DND-41 (cell line): ENCODE measurements around the gene SUSD4.

Source experiments
- ATAC-seq: fragments of 200-7000 bp; cut with Tn5 transposase; 3 replicates; pipeline ENCODE4 v1.9.1; 2021; ENCODE audit warnings: low read depth; ENCODE audit not compliant: insufficient read depth
- DNase-seq: peaks from one replicate; pipeline ENCODE4 v3.0.0-alpha.2; 2020
- H2AFZ ChIP-seq: 2 replicates; pipeline ENCODE4 v1.6.0; 2012; ENCODE audit warnings: low read depth, low read length
- H3K27ac ChIP-seq: 2 replicates; pipeline ENCODE4 v1.5.1; 2012; ENCODE audit warnings: low read length, inconsistent platforms
- H3K27me3 ChIP-seq: fragments of 200-600 bp; sonication (generic); 2 replicates; pipeline ENCODE4 v1.6.0; 2012; ENCODE audit warnings: low read length, mild to moderate bottlenecking, inconsistent platforms; ENCODE audit not compliant: insufficient read depth, poor library complexity
- H3K36me3 ChIP-seq: 2 replicates; pipeline ENCODE4 v1.5.1; 2012; ENCODE audit warnings: low read length, inconsistent platforms; ENCODE audit not compliant: insufficient read depth
- H3K4me1 ChIP-seq: 2 replicates; pipeline ENCODE4 v1.5.1; 2012; ENCODE audit warnings: mild to moderate bottlenecking, low read length; ENCODE audit not compliant: insufficient read depth
- H3K4me2 ChIP-seq: 2 replicates; pipeline ENCODE4 v1.6.0; 2012; ENCODE audit warnings: mild to moderate bottlenecking, moderate library complexity, low read length, inconsistent platforms; ENCODE audit not compliant: insufficient read depth
- H3K4me3 ChIP-seq, 2 experiments: fragments of 200-600 bp in 1 of 2; shearing (Covaris generic) in 1 of 2; 2 replicates each; pipeline ENCODE4 v1.5.1; 2012 to 2016; ENCODE audit warnings: inconsistent platforms in 2 of 2, low read length in 2 of 2, mild to moderate bottlenecking in 2 of 2, low read depth in 1 of 2, moderate library complexity in 1 of 2
- H3K79me2 ChIP-seq: 2 replicates; pipeline ENCODE4 v1.6.0; 2012; ENCODE audit warnings: low read length, inconsistent platforms; ENCODE audit not compliant: insufficient read depth
- H3K9ac ChIP-seq: 2 replicates; pipeline ENCODE4 v1.6.0; 2012; ENCODE audit warnings: low read depth, mild to moderate bottlenecking, inconsistent platforms, low read length, moderate library complexity
- H3K9me3 ChIP-seq: 2 replicates; pipeline ENCODE4 v1.5.1; 2012; ENCODE audit warnings: low read length, moderate library complexity, mild to moderate bottlenecking, inconsistent platforms; ENCODE audit not compliant: insufficient read depth, severe bottlenecking
- H4K20me1 ChIP-seq: 2 replicates; pipeline ENCODE4 v1.6.0; 2012; ENCODE audit warnings: low read length; ENCODE audit not compliant: insufficient read depth
- EZH2 ChIP-seq: IDR thresholded peaks from 3 replicates; pipeline ENCODE4 v1.6.1; 2012; ENCODE audit warnings: borderline replicate concordance, low read depth, mild to moderate bottlenecking, moderate library complexity, low read length, inconsistent platforms; ENCODE audit not compliant: severe bottlenecking
- TF ChIP-seq, protein P1 (sequence below): IDR thresholded peaks from 2 replicates; pipeline ENCODE4 v1.5.1; 2012; ENCODE audit warnings: borderline replicate concordance, low read length, moderate library complexity, mild to moderate bottlenecking; ENCODE audit not compliant: poor library complexity, severe bottlenecking; ENCODE audit errors: extremely low read depth

SUSD4 gene

DNA sequence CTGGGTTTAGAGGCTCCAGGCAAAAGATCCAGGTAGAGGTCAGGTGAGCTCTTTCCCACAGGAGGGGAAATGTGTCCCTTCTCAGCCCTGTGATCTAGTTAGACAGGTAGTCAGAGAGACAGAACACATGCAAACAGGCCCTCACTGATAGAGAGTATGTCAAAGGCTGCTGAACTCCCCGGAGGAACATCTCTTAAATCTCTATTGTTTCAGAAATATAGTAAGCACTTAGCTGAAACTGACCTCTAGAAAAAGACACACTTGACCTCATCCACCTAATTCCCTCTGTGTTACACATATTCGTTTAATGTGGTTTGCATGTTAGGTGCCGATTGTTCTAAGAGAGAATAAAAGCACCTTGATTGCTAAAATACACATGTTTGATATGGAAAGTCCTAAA, 23.3 kb downstream of the SUSD4 start:
- no peaks in the 10 kb centered on the region for H3K79me2 ChIP-seq
- no peaks in the 10 kb centered on the region for H3K27me3 ChIP-seq
- no peaks in the 10 kb centered on the region for H3K9me3 ChIP-seq
- H4K20me1 ChIP-seq = no peaks in the 10 kb centered on the region
- H2AFZ ChIP-seq = no peak overlapping the region
- H3K27ac ChIP-seq = no peak overlapping the region
- no peak overlapping the region for H3K4me3 ChIP-seq
- no peak overlapping the region for H3K4me2 ChIP-seq
- no peaks in the 10 kb centered on the region for H3K4me1 ChIP-seq
- no peaks in the 10 kb centered on the region for H3K36me3 ChIP-seq
- DNase-seq (no peak), ATAC-seq (no peak)
- H3K9ac ChIP-seq = no peak overlapping the region
- TF ChIP-seq EZH2 = no peak
- TF ChIP-seq, protein P1, sequence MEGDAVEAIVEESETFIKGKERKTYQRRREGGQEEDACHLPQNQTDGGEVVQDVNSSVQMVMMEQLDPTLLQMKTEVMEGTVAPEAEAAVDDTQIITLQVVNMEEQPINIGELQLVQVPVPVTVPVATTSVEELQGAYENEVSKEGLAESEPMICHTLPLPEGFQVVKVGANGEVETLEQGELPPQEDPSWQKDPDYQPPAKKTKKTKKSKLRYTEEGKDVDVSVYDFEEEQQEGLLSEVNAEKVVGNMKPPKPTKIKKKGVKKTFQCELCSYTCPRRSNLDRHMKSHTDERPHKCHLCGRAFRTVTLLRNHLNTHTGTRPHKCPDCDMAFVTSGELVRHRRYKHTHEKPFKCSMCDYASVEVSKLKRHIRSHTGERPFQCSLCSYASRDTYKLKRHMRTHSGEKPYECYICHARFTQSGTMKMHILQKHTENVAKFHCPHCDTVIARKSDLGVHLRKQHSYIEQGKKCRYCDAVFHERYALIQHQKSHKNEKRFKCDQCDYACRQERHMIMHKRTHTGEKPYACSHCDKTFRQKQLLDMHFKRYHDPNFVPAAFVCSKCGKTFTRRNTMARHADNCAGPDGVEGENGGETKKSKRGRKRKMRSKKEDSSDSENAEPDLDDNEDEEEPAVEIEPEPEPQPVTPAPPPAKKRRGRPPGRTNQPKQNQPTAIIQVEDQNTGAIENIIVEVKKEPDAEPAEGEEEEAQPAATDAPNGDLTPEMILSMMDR = no peak

DNA sequence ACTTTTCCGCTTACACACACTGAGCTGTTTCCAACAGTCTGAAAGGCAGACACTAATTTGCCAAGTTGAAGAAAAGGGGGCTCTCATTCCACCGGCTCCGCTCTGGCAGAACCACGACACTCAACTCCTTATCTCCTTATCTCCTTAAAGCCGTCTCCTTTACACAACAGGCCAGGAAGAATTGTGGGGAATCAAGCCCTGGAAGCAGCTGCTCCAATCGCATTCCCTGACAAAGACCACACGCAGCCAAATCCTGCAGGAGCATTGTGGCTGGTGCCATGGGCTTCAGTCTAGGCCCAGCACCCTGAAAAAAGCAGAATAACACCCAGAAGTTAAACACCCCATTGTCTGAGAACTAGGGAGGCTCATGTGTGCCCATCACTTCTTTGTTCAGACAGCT, 24.1 kb downstream of the SUSD4 start:
- Histone ChIP-seq H4K20me1 (no peaks in the 10 kb centered on the region), H3K27me3 (no peaks in the 10 kb centered on the region), H3K9ac (no peak overlapping the region), H3K4me3 (no peak overlapping the region), H3K36me3 (no peaks in the 10 kb centered on the region), H2AFZ (no peak overlapping the region), H3K79me2 (no peaks in the 10 kb centered on the region), H3K4me2 (no peak overlapping the region), H3K27ac (no peak overlapping the region), H3K9me3 (no peaks in the 10 kb centered on the region), H3K4me1 (no peaks in the 10 kb centered on the region)
- no peak for DNase-seq
- no peak for ATAC-seq
- TF ChIP-seq EZH2 = no peak
- TF ChIP-seq, protein P1 = no peak

DNA sequence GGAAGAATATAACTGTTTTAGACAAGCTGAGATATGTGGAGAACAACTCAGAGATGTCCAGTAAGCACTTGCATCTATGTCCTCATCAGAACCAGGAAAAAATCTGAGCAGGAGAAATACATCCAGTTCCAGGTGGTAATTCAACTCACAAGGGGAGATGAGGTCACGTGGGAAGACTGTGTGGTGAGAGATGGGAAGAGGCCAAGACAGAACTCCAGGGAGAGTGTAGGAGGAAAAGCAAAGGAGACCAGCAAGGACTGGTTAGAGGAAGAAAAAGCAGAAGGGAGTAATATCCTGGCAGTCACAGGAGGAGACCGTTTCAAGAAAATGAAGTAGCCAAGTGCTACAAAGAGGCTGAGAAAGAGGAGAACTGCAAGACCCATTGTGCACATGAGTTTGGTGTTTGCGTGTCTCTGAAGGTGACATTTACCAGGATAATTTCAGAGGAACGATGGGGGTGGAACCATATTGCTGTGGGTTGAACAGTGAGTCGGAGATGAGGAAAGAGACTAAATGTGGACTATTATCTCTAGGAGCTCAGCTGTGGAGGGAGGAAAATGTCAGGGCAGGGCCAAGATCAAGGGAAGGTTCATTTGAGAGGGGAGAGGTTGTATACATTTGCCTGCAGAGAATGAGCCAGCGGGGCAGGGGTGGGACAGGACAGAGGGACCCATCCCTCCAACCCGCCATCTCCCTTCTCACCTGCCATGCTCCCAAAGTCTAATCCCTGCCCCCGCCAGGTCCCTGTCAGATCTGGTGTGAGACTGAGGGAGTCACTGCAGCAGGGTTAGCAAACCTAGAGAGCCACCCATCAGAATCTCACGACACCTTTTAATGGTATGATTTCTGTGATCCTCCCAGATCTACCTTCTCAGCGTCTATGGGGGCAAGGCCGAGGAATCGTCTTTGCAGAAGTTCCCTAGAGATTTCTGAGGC, 24.9 kb downstream of the SUSD4 start:
- Histone ChIP-seq H3K27me3 (no peaks in the 10 kb centered on the region), H3K4me3 (no peak overlapping the region), H3K36me3 (no peaks in the 10 kb centered on the region), H3K27ac (no peak overlapping the region), H2AFZ (no peak overlapping the region), H3K79me2 (no peaks in the 10 kb centered on the region), H3K9me3 (no peaks in the 10 kb centered on the region), H3K4me2 (no peak overlapping the region), H4K20me1 (no peaks in the 10 kb centered on the region), H3K4me1 (no peaks in the 10 kb centered on the region), H3K9ac (no peak overlapping the region)
- ATAC-seq = no peak
- no peak for DNase-seq
- TF ChIP-seq EZH2 = no peak
- TF ChIP-seq, protein P1 = no peak
